ENCODE results near the gene SLC38A1.
A peak's percentile ranks its signal among the peaks of the same experiment; 100 is the strongest.

GRCh38 chr12:46267575-46267824 is 1.3 kb downstream of the SLC38A1 start:
- no peak for TF ChIP-seq CTCF (IDR thresholded peaks at IDR 0.05)
- no peak for TF ChIP-seq POLR2A (IDR thresholded peaks at IDR 0.05)
- TF ChIP-seq POLR2AphosphoS5 (IDR thresholded peaks at IDR 0.05; ENCODE audit: insufficient read depth in 1 of 2, low read depth in 1 of 2), result peak in 1 of 2 donors; percentile 18

All from vagina (tissue), 2 donors.